ENCODE data around the gene GLI2.

GLI2 gene

DNA sequence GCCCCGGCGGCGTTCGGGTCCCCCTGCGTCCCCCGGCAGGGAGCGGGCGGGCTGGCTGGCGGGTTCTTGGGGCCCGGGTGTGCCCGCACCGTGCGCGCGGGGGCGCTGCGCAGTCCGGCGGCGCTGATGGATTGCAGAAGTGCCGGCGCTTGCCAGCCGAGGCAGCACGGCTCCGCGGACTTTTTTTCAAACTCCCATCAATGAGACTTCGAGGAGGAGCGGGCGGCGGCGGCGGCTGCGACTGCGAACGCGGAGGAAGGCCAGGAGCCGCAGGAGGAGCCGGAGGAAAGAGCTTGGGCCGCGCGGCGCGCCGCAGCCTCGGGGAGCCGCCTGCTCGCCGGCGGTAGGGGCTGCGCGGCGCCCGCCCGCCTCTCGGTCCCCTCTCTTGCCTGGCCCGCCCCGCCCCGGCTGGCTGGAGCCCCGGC lies at the start of gene GLI2:
Gene GLI2, plus strand, starts transcription at position 123 of the 425 bp plus-strand sequence. CDS start 61,453 bp downstream, outside the sequence.
- no peak for DNase-seq (ENCODE audit: low read depth)

DNA sequence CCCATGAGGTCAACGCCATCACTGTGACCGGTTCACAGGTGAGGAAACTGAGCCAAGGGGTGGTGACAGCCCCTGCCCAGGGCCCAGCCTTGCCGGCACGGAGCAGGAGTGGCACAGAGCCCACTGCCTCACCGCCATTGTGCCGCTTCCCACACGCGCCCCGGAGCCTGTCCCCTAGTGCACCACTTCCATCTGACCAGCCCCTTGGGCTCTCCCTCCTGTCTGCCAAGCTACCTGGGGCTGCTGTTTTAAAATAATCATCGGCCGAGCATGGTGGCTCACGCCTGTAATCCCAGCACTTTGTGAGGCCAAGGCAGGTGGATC lies 49.7 kb upstream of the GLI2 start:
- no peak for DNase-seq (ENCODE audit: low read depth)

DNA sequence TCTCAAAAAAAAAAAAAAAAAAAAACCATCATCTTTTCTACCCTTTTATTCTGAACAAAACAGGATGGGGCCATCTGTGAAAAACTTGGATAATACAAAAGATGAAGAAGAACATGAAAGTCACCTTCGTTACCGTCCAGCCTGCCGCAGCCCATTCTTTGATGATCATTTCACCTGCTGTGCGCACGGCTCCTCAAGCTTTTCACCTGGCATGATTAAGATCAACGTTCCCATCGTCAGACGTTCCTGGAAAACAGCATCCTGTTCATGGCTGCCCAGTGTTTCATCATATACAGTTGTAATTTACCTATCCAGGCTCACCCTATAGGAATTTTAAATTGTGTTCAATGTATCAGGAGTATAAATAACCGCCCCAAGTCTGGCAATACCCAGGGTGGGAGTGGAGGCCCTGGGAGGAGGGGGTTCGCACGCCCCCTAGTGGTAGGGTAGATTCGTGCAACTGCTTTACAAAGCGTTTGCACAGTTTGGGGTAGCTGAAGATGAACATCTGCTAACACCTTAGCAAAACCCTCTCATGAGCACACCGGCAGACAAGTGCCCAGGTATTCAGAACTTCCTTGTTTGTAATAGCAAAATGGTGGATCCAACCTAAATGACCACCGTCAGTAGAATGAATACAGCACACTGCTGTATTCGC lies 49.0 kb upstream of the GLI2 start:
- DNase-seq (ENCODE audit: low read depth), result no peak

DNA sequence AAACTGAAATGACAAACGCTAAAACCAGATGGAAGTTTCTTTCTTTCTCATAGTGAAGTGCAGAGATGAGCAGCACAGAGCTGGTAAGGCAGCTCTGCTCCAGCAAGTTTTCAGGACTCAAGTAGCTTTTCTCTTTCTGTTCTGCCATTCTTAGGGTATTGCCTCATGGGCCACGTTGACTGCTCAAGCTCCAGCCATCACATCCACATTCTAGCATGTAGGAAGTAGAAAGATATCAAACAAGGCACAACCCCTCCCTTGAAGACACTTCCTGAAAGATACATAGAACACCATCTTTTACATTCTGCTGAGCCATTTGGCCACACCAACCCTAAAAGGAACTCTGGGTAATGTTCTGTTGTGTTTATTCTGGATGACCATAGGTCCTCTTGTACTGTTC lies 48.5 kb upstream of the GLI2 start:
- no peak for DNase-seq (ENCODE audit: low read depth)

DNA sequence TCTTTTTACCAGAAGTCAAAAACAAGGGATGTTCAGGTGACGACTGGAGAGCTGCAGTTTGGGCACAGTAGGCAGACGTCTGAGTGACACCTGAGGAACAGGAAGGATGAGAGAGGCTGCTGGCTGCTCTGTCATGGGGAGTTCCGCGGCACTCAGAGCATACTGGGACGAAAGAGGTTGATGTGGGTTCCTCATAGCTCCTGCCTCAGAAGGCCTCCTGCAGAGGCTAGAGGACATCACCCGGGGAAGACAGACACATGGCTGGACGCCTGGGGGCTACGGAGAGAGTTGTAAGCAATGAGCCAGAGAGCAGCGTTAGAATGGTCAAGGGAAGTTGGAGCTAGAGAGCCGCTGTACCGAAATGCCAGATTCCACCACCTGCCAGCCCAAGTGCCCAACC lies 45.1 kb upstream of the GLI2 start:
- DNase-seq (ENCODE audit: low read depth), result no peak

DNA sequence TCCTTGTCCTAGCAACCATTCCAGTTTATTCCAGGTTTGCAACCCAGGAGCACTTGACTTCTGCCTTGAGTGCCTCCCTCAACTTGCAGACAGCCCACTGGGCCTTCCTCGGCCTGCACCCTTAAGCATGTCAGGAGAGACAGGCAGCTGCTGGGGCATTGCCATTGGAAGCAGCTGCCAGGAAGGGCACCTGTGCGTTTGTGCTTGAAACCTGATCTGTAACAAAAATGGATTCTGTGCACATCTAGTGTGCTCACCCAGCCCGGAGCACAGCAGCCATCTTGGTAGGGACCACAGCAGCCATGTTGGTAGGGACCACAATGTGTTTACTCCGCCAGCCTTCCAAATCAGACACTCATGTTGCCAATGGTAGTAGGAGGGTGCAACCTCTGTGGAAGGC lies 44.3 kb upstream of the GLI2 start:
- DNase-seq (ENCODE audit: low read depth), result no peak

DNA sequence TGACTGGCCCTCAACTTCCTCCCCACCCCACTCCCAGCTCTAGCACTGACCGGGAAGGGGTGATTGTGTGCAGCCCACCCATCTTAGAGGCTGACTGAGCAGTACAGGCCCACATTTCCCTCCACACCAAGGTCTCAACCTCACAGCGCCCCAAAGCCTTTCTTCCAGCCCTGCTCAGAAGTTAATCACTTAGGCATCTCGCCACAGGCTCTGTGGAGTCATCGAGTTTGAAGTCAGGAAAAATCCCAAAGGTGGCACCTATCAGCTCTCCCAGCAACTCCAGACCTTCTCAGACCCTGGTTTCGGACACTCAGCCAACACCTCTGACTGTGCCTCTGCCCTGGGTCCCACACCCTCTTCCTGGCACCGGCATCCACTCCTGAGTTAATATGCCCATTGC lies 43.0 kb upstream of the GLI2 start:
- DNase-seq (ENCODE audit: low read depth), result no peak

DNA sequence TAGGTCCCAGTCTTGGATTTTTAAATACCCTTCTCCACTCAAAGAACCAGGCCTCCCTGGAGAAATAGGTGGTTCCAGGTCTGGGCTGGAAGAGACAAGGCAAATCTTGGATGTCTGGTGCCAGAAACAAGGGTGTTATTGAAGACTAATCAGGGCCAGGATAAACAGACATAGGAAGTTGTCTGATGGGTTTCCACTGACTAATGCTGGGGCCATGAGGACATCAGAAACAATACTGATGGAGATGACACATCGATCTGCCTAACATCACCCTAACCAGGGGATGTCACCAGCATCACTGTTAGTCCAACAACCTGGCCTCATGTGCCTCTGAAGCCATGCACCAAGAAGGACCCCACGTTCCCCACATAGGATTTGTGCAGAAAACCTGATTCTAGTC lies 42.5 kb upstream of the GLI2 start:
- DNase-seq (ENCODE audit: low read depth), result no peak

DNA sequence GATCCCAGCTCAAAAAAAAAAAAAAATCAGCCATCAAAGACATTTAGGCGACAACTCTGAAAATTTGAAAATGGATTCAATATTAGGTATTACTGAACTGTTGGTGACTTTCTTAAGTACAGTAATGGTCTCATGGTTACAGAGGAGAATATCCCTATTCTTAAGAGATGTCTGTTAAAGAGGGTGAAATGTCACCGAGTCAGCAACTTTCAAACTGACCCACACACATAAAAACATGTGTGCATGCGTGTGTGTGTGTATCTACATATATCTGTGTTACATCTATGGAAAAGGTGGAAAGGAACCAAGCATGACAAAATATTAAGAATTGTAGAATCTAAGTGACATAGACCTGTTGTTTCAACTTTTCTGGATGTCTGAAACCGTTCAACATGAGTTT lies 41.6 kb upstream of the GLI2 start:
- no peak for DNase-seq (ENCODE audit: low read depth)

DNA sequence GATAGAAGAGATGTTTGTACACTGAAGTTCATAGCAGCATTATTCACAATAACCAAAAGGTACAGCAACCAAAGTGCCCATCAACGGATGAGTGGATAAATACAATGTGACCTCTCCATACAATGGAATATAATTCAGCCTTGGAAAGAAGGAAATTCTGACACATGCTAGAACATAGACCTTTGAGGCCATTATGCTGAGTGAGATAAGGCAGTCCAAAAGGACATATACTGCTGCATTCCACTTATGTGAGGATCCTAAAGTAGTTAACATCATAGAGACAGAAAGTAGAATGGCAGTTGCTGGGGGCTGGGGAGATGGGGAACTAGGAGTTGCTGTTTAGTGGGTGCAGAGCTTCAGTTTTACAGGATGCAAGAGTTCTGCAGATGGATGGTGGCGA lies 38.2 kb upstream of the GLI2 start:
- no peak for DNase-seq (ENCODE audit: low read depth)

DNA sequence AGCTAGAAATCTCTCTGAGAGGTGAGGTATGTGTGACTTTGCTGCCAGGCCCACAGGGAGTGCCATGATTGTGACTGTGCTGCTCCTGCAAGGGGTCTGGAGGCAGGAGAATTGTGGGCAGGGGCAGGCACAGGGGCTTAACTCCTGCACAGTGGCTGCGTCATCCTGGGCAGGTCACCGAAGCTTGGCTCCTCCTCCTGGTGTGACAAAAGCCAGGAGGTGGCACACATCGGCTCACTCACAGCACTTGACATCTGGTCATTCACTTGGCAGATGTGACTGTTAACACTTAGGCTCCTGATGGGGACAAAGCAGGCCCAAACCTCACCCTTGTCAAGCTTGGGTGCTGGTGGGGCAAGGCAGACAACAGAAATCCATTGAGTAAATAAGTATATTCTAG lies 36.4 kb upstream of the GLI2 start:
- no peak for DNase-seq (ENCODE audit: low read depth)

DNA sequence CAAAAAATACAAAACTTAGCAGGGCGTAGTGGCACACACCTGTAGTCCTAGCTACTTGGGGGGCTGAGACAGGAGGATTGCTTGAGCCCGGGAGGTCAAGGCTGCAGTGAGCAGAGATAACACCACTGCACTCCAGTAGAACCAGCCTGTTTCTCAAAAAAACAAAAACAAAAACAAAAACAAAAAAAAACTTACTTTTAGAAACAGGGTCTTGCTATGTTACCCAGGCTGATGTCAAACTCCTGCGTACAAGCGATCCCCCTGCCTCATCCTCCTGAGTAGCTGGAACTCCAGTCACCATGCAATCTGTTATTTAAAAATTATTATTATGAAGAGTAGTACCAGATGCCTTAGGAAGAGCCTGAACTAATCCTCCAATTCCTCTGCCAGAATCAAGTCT lies 35.0 kb upstream of the GLI2 start:
- DNase-seq (ENCODE audit: low read depth), result no peak

DNA sequence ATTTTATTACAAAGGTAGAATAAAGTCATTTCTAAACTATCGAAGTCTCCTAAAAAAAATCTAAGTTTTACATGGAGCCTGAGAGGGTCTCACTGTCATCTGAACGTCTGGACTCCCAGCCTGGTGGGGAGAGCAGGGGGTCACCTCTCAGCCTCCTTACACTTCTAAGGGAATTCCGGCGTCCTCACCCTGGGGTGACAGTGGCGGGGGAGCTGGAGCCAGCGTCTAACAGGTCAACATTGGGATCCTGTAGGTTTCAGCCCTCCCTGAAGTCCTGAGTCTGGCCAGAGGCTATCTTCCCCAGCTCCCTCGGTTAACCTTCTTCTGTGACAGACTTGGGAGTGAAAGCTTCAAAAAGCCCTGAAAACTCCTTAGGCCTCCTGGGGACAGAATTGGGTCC lies 34.6 kb upstream of the GLI2 start:
- DNase-seq (ENCODE audit: low read depth), result no peak

DNA sequence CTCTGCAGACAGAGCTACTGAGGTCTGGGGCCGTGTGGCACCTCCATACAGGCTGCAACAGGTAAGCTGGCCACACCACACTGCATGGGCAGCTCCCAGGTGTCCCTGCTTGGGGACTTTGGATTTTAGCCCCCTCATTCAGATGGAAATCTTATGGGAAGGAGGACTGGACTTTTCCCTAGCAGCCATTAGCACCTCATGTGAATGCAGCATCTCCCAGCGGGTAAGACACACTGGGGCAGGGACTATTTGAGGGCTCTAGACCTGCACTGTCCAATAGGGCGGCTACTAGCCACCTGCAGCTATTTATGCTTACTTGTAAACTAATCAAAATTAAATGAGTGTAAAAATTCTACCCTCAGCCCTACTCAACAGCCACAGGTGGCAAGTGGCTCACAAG lies 34.2 kb upstream of the GLI2 start:
- no peak for DNase-seq (ENCODE audit: low read depth)

DNA sequence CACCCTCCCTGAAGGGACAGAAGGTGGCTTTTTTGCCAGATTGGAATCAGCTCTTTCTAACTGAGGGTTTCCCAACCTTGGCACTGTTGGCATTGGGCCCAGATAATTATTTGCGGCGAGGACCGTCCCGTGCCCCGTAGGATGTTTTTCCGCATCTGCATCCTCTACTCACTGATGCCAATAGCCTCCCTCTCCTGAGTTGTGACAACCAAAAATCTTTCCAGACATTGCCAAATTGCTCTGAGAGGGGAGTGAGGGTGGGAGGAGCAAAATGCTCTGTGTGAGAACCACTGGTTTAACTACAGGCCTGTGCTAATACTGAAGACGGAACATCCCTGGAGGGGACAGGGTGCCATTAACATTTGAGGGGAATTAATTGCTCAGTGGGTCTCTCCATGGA lies 33.6 kb upstream of the GLI2 start:
- no peak for DNase-seq (ENCODE audit: low read depth)

DNA sequence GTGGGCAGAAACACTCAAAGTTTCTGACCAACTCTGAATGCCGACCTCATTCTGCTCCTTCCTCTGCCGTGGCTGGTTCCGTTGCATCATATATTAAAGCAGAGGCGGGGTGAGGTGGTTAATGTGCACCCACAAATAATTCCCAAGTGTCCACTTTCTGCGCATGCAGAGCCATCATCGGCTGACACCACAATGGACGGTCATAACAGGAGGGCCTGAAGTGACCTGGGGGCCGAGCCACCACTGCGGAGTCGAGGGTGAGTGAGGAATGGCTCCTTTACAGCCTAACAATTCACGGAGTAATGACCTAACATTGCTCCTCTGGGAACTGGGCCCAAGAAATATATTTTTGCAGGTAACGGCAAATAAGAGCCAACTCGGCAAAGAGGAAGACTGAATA lies 32.9 kb upstream of the GLI2 start:
- DNase-seq (ENCODE audit: low read depth), result no peak

DNA sequence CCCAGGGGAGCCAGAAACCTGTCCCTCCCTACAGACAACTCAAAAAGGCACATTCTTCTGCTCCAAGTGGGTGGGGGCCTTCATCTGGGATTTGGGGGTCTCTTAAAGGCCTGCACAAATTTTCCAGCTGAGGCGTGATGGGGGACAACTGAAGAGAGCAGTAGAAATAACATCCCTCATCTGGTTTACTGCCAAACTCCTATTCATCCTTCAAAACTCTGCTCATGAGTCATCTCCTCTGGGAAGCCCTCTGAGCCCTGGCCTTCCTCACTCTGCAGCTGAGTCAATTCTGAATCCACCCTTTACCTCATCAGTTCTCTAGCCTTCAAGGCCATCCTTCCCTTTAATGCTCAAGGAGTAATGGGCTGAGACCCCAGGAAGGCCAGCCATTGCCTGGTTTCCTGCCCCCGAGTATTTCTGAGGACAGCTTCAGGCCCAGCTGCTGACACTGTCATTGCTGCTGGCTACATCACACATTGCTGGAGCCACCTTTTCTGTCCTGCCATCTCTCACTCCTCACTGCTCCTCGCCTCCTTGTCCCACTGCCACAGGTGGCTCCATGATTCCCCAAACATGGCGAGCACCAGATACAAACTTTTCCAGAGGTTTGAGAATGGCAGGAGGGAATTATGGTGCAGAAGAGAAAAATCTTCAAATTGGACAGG lies 32.2 kb upstream of the GLI2 start:
- DNase-seq (ENCODE audit: low read depth), result no peak

DNA sequence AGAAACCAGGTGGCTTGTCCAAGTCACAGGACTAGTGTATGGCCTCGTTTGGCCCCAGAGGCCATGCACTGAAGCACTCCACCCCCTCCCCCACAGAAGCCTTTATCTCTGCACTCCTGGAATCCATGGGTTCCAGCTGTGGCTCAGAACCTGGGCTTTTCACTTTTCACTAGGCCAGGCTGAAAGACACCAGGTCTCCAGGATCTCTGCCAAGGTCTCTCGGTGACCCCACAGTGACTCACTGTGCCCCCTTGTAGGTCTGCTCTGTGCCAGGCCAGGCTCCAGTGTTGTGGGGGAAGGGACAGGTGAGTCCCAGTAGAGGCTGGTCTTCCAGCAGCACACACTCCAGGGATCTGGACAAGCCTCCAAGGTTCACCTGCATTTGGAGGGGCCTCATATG lies 31.0 kb upstream of the GLI2 start:
- DNase-seq (ENCODE audit: low read depth), result no peak

DNA sequence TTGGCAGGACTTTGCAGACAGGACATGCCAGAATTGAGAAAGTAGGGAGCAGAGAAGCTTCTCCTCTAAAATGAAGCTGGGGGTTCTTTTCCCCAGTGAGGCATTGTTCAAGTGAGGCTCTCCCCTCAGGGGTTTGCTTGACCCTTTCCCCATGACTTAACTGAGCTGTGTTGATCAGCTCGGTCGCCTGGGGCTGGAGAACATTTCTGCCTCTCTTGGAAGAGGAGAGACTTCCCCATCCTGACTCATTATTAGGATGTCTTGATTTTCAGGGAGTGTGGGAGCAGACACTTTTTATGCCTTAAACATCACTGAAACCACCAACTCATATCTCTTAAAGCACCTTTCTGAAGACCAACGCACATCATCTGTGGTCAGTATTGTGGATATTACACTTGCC lies 27.9 kb upstream of the GLI2 start:
- no peak for DNase-seq (ENCODE audit: low read depth)

DNA sequence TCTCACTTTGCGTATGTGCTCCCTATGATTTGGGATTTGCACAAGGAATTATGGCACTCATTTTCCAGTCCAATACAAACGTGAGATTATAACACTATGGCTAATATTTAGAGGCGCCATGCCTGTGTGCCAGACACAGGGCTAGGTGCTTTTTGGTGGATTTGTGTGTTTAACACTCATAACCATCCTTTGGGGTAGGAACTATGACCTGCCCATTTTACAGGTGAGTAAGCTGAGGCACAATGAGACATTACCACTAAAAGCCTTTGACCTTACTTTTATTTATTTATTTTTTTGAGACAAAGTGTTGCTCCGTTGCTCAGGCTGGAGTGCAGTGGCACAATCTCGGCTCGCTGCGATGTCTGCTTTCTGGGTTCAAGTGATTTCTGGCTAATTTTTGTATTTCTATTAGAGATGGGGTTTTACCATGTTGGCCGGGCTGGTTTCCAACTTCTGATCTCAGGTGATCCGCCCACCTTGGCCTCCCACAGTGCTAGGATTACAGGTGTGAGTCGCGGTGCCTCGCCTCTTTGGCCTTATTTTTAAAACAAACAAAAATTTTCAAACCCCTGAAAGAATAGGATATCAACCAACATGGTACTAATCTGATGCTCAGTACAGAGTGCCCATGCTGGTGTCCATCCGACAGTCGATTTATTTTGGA lies 26.6 kb upstream of the GLI2 start:
- DNase-seq (ENCODE audit: low read depth), result no peak

DNA sequence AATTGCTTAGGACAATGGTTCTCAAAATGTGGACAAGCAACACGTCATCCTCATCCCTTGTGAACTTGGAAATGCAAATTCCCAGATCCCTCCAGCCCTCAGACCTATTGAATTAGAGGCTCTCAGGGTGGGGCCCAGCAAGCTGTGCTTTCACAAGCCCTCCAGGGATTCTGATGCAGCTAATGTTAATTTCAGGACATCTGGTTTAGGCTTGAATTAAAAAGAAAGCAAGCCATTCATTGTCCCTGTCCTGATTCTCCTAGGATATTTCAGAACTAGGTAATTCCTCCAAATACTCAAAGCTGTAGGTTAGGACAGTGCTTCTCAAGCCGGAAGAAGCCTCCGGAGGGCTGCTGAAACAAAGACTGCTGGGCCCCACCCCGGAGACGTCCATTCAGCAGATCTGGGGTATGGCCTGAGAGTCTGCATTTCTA lies 26.0 kb upstream of the GLI2 start:
- no peak for DNase-seq (ENCODE audit: low read depth)

DNA sequence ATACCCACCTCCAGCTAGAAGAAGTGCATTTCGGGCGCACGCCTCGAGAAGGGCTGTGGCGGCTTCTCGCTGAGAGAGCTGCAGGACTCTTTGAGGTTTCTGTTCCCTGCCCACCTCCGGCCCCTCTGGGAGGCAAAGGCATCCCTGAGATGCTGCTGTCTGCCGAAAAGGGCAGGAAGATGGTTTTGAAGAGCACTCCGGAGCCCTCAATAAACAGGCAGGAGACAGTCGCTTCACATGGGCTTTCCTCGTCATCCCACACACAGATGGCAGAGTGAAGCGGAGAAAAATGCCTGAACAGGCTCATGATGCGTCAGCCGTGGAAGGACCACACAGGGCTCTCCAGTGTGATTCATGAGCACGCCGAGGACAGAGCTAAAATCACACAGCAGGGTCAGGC lies 25.4 kb upstream of the GLI2 start:
- DNase-seq (ENCODE audit: low read depth), result no peak

DNA sequence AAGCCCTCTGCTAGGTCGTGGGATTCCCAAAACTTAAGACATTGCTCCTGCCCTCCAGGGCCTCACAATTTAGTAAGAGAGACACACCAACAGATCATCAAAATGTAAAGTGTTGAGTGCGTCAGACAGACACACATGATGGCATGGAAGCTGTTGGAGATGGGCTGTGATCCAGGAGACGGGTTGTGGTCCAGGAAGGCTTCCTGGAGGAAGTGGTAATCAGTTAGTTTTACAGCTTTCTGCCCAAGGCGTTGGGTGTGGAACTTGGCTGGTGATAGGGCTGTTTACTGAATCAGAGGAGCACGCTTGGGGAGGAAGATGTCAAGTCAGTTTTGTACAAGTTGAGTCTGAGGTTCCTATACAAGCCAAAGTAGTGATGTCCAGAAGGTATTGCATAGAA lies 24.0 kb upstream of the GLI2 start:
- DNase-seq (ENCODE audit: low read depth), result no peak

DNA sequence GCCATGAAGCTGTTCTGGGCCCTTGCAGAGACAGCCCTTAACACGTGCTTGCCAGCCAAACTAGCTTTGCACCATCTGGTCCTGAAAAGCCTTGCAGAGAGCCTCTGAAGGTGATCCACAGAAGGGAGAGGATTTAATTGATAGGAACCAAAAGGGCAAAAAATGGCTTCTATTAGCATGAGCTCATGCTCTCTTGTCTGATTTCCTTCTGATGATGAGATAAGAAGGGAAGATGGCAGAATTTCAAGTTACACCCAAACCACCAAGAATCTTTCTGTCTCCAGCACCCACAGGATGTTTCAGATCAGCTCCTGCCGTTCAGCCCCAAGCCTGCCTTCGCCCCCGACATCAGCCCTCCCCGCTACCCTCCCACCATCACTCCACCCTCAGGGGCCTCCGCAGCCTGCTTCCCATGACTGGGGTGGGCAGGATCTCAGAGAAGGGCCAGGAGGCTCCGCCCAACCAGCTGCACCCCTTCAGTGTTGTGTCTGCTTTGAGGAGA lies 23.4 kb upstream of the GLI2 start:
- no peak for DNase-seq (ENCODE audit: low read depth)
